ENCODE measurements around the gene SCYL2. TPM values are rescaled to one million over a fixed set of nuclear protein-coding genes. Genes with fewer than 3 reads are reported as not detected.

SCYL2 gene
- total and polyA plus RNA-seq, 2 donors (not counting 1 experiment from before 2014, with no cell fraction given), result 43.0 to 47.9 TPM

DNA sequence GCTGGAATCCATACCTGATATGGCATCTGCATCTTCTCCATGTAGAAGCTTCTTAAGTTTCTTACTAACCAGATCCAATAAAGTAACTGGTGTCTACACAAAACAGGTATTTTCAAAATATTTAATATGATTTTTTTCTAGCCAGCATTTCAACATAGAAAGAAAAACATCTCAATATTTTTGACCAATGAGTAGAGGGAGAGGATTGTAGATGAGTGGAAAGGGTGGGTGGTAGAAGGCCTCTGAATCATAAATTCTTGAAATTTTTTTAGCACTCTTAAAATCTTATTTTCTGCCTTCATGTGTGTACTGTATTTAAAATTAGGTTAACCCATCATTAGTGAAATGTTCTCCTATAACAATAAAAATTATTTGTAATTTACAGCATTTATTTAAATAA lies 18.1 kb upstream of the SCYL2 start:
- TF ChIP-seq, protein P1, sequence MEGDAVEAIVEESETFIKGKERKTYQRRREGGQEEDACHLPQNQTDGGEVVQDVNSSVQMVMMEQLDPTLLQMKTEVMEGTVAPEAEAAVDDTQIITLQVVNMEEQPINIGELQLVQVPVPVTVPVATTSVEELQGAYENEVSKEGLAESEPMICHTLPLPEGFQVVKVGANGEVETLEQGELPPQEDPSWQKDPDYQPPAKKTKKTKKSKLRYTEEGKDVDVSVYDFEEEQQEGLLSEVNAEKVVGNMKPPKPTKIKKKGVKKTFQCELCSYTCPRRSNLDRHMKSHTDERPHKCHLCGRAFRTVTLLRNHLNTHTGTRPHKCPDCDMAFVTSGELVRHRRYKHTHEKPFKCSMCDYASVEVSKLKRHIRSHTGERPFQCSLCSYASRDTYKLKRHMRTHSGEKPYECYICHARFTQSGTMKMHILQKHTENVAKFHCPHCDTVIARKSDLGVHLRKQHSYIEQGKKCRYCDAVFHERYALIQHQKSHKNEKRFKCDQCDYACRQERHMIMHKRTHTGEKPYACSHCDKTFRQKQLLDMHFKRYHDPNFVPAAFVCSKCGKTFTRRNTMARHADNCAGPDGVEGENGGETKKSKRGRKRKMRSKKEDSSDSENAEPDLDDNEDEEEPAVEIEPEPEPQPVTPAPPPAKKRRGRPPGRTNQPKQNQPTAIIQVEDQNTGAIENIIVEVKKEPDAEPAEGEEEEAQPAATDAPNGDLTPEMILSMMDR (conservative IDR thresholded peaks at IDR 0.05 in 1 of 2, IDR thresholded peaks at IDR 0.05 in 1 of 2; ENCODE audit: low read depth in 1 of 2, low read length in 2 of 2), result no peak
- no peak for TF ChIP-seq EZH2 (IDR thresholded peaks at IDR 0.05; ENCODE audit: low read length, missing control alignments)
- H2AFZ ChIP-seq (ENCODE audit: low read length), result no peak overlapping the region

DNA sequence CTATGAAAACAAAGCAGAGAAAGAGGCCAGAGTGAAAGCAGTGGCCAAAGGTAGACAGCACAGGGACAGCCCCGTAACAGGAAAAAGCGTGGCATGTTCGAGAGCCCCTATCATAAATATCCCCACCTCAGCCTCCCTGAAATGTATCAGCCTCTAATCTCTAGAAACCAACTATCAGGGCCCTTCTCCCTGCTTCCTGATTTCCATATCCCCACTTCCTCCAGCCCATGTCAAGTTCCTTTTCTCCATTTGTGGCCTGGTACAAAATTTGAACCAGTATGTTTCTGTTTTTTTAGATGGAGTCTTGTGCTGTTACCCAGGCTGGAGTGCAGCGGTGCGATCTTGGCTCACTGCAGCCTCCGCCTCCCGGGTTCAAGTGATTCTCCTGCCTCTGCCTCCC lies 17.0 kb upstream of the SCYL2 start:
- Histone ChIP-seq H3K79me2 (ENCODE audit: control insufficient read depth, insufficient read depth, low read length) (no peaks in the 10 kb centered on the region), H4K20me1 (ENCODE audit: control insufficient read depth, extremely low read depth, insufficient read depth, low read length) (no peaks in the 10 kb centered on the region), H3K4me2 (ENCODE audit: extremely low read depth, insufficient read depth, low read length) (no peak overlapping the region), H3K4me1 (ENCODE audit: control insufficient read depth, extremely low read depth, insufficient read depth, low read length) (no peaks in the 10 kb centered on the region), H3K4me3 (replicated peaks in 1 of 4; ENCODE audit: control extremely low read depth in 1 of 4, insufficient read depth in 1 of 4, low read depth in 3 of 4, low read length in 4 of 4) (no peak overlapping the region), H3K36me3 (ENCODE audit: control insufficient read depth, insufficient read depth, low read length) (no peaks in the 10 kb centered on the region), H3K9ac (ENCODE audit: insufficient read depth, low read length) (no peak overlapping the region), H3K27ac (ENCODE audit: insufficient read depth, low read length) (no peak overlapping the region), H2AFZ (ENCODE audit: low read length) (no peak overlapping the region), H3K9me3 (ENCODE audit: control insufficient read depth, insufficient read depth, low read depth, low read length) (no peaks in the 10 kb centered on the region), H3K27me3 (ENCODE audit: control insufficient read depth, insufficient read depth, low read length) (no peaks in the 10 kb centered on the region)
- DNase-seq (ENCODE audit: low read depth in 2 of 2), result no peak
- TF ChIP-seq, protein P1 (conservative IDR thresholded peaks at IDR 0.05 in 1 of 2, IDR thresholded peaks at IDR 0.05 in 1 of 2; ENCODE audit: low read depth in 1 of 2, low read length in 2 of 2), result no peak
- TF ChIP-seq EZH2 (IDR thresholded peaks at IDR 0.05; ENCODE audit: low read length, missing control alignments), result no peak

More for the DNA sequence above, 18.1 kb upstream of the SCYL2 start:
- no peaks in the 10 kb centered on the region for H3K27me3 ChIP-seq (ENCODE audit: control insufficient read depth, insufficient read depth, low read length)
- H3K4me3 ChIP-seq (replicated peaks in 1 of 4; ENCODE audit: control extremely low read depth in 1 of 4, insufficient read depth in 1 of 4, low read depth in 3 of 4, low read length in 4 of 4), result no peak overlapping the region
- no peaks in the 10 kb centered on the region for H3K9me3 ChIP-seq (ENCODE audit: control insufficient read depth, insufficient read depth, low read depth, low read length)
- H3K4me1 ChIP-seq (ENCODE audit: control insufficient read depth, extremely low read depth, insufficient read depth, low read length), result no peaks in the 10 kb centered on the region
- H3K4me2 ChIP-seq (ENCODE audit: extremely low read depth, insufficient read depth, low read length), result no peak overlapping the region
- no peaks in the 10 kb centered on the region for H3K79me2 ChIP-seq (ENCODE audit: control insufficient read depth, insufficient read depth, low read length)
- no peak overlapping the region for H3K27ac ChIP-seq (ENCODE audit: insufficient read depth, low read length)
- no peaks in the 10 kb centered on the region for H3K36me3 ChIP-seq (ENCODE audit: control insufficient read depth, insufficient read depth, low read length)
- no peaks in the 10 kb centered on the region for H4K20me1 ChIP-seq (ENCODE audit: control insufficient read depth, extremely low read depth, insufficient read depth, low read length)
- H3K9ac ChIP-seq (ENCODE audit: insufficient read depth, low read length), result no peak overlapping the region
- peak in 1 of 2 donors; percentile 48 for DNase-seq (ENCODE audit: low read depth in 2 of 2)

DNA sequence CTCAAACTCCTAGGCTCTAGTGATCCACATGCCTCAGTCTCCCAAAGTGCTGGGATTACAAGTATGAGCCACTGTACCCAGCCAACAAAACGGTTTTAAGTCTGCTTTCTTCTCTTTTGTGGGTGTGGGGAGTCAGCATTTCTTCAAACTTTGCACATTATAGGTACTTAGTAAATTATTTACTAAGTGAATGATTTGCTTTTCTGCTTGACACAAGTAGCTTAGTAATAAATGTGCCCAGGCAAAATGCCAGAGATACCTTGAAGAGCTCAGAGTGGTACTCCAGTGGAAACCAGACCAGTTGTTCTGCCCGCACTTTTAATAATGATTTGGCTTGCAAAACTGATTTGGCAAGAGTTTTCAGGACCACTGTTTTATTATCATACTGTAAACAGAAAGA lies 15.1 kb upstream of the SCYL2 start:
- Histone ChIP-seq H2AFZ (ENCODE audit: low read length) (no peak overlapping the region), H4K20me1 (ENCODE audit: control insufficient read depth, extremely low read depth, insufficient read depth, low read length) (no peaks in the 10 kb centered on the region), H3K4me1 (ENCODE audit: control insufficient read depth, extremely low read depth, insufficient read depth, low read length) (no peaks in the 10 kb centered on the region), H3K27ac (ENCODE audit: insufficient read depth, low read length) (no peak overlapping the region), H3K79me2 (ENCODE audit: control insufficient read depth, insufficient read depth, low read length) (no peaks in the 10 kb centered on the region), H3K9ac (ENCODE audit: insufficient read depth, low read length) (no peak overlapping the region), H3K4me2 (ENCODE audit: extremely low read depth, insufficient read depth, low read length) (no peak overlapping the region), H3K9me3 (ENCODE audit: control insufficient read depth, insufficient read depth, low read depth, low read length) (no peaks in the 10 kb centered on the region), H3K4me3 (replicated peaks in 1 of 4; ENCODE audit: control extremely low read depth in 1 of 4, insufficient read depth in 1 of 4, low read depth in 3 of 4, low read length in 4 of 4) (no peak overlapping the region), H3K27me3 (ENCODE audit: control insufficient read depth, insufficient read depth, low read length) (no peaks in the 10 kb centered on the region), H3K36me3 (ENCODE audit: control insufficient read depth, insufficient read depth, low read length) (no peaks in the 10 kb centered on the region)
- peak in 1 of 2 donors; percentile 6 for DNase-seq (ENCODE audit: low read depth in 2 of 2)
- no peak for TF ChIP-seq EZH2 (IDR thresholded peaks at IDR 0.05; ENCODE audit: low read length, missing control alignments)
- TF ChIP-seq, protein P1 (conservative IDR thresholded peaks at IDR 0.05 in 1 of 2, IDR thresholded peaks at IDR 0.05 in 1 of 2; ENCODE audit: low read depth in 1 of 2, low read length in 2 of 2), result no peak
